ENCODE measurements around the gene CLUH.

Gene CLUH

GRCh38 chr17:2684549-2684948 lies 27.0 kb downstream of the CLUH start:
- Histone ChIP-seq H2AFZ (ENCODE audit: low read length) (no peak overlapping the region), H3K9ac (ENCODE audit: low read length) (no peak overlapping the region), H3K4me2 (ENCODE audit: low read depth, low read length) (no peak overlapping the region), H3K4me3 (ENCODE audit: low read length) (no peak overlapping the region), H3F3A (ENCODE audit: insufficient read depth, low read length) (peaks cover 25% of the 10 kb centered on the region), H3K36me3 (replicated peaks; ENCODE audit: insufficient read depth, low read length) (peaks cover 12% of the 10 kb centered on the region), H3K9me2 (replicated peaks; ENCODE audit: insufficient read depth, low read length) (no peaks in the 10 kb centered on the region), H3K4me1 (ENCODE audit: low read length) (no peaks in the 10 kb centered on the region), H3K27ac (ENCODE audit: low read length) (no peak overlapping the region), H3K9me3 (replicated peaks; ENCODE audit: insufficient read depth, low read length) (no peaks in the 10 kb centered on the region), H4K20me1 (ENCODE audit: insufficient read depth, low read length) (no peaks in the 10 kb centered on the region), H3K27me3 (replicated peaks; ENCODE audit: insufficient read depth, low read length) (no peaks in the 10 kb centered on the region), H3K79me2 (ENCODE audit: low read length) (no peaks in the 10 kb centered on the region; the same call in 1 of the 2 replicates)
- no peak for DNase-seq
- TF ChIP-seq EZH2 (optimal IDR thresholded peaks at IDR 0.05; ENCODE audit: low read depth, low read length): no peak
- no peak for TF ChIP-seq EZH2phosphoT487 (IDR thresholded peaks at IDR 0.05; ENCODE audit: low read length)
- TF ChIP-seq CTCF (IDR thresholded peaks at IDR 0.05; ENCODE audit: low read length): no peak

- Histone ChIP-seq H3K9me2 (replicated peaks; ENCODE audit: insufficient read depth, low read length) (no peaks in the 10 kb centered on the region), H3K27me3 (replicated peaks; ENCODE audit: insufficient read depth, low read length) (no peaks in the 10 kb centered on the region), H3K4me2 (ENCODE audit: low read depth, low read length) (no peak overlapping the region), H3K9me3 (replicated peaks; ENCODE audit: insufficient read depth, low read length) (no peaks in the 10 kb centered on the region), H4K20me1 (ENCODE audit: insufficient read depth, low read length) (no peaks in the 10 kb centered on the region), H3K79me2 (ENCODE audit: low read length) (no peaks in the 10 kb centered on the region; the same call in 1 of the 2 replicates), H3K9ac (ENCODE audit: low read length) (no peak overlapping the region), H3K36me3 (replicated peaks; ENCODE audit: insufficient read depth, low read length) (peaks cover 12% of the 10 kb centered on the region), H3K4me3 (ENCODE audit: low read length) (no peak overlapping the region), H3K27ac (ENCODE audit: low read length) (no peak overlapping the region), H2AFZ (ENCODE audit: low read length) (no peak overlapping the region), H3F3A (ENCODE audit: insufficient read depth, low read length) (peaks cover 25% of the 10 kb centered on the region), H3K4me1 (ENCODE audit: low read length) (no peaks in the 10 kb centered on the region)
- no peak for TF ChIP-seq EZH2 (optimal IDR thresholded peaks at IDR 0.05; ENCODE audit: low read depth, low read length)
- TF ChIP-seq EZH2phosphoT487 (IDR thresholded peaks at IDR 0.05; ENCODE audit: low read length): no peak
- TF ChIP-seq CTCF (IDR thresholded peaks at IDR 0.05; ENCODE audit: low read length): no peak
- DNase-seq: no peak
Measured at GRCh38 chr17:2683912-2684311, 27.7 kb downstream of the CLUH start.

- Histone ChIP-seq H3K4me3 (ENCODE audit: low read length) (no peak overlapping the region), H3K9me3 (replicated peaks; ENCODE audit: insufficient read depth, low read length) (no peaks in the 10 kb centered on the region), H3K4me2 (ENCODE audit: low read depth, low read length) (no peak overlapping the region), H2AFZ (ENCODE audit: low read length) (no peak overlapping the region), H3K27me3 (replicated peaks; ENCODE audit: insufficient read depth, low read length) (no peaks in the 10 kb centered on the region), H3K79me2 (ENCODE audit: low read length) (peaks cover 5% of the 10 kb centered on the region; the same call in 1 of the 2 replicates), H3K9me2 (replicated peaks; ENCODE audit: insufficient read depth, low read length) (no peaks in the 10 kb centered on the region), H3K27ac (ENCODE audit: low read length) (no peak overlapping the region), H3F3A (ENCODE audit: insufficient read depth, low read length) (peaks cover 18% of the 10 kb centered on the region; the same call in 1 of the 2 replicates), H3K9ac (ENCODE audit: low read length) (no peak overlapping the region), H3K36me3 (replicated peaks; ENCODE audit: insufficient read depth, low read length) (peaks cover 13% of the 10 kb centered on the region), H4K20me1 (ENCODE audit: insufficient read depth, low read length) (no peaks in the 10 kb centered on the region), H3K4me1 (ENCODE audit: low read length) (no peaks in the 10 kb centered on the region)
- TF ChIP-seq EZH2phosphoT487 (IDR thresholded peaks at IDR 0.05; ENCODE audit: low read length) (no peak), CTCF (IDR thresholded peaks at IDR 0.05; ENCODE audit: low read length) (no peak), EZH2 (optimal IDR thresholded peaks at IDR 0.05; ENCODE audit: low read depth, low read length) (no peak)
- DNase-seq: no peak
Measured at GRCh38 chr17:2682176-2682938, 29.2 kb downstream of the CLUH start.

Measured in MM.1S (cell line).